Cardiac muscle cell (in vitro differentiated cells and primary cell): ENCODE measurements around the gene MTA2. TPM values are rescaled to one million over a fixed set of nuclear protein-coding genes. Genes with fewer than 3 reads are reported as not detected.
"Not testable (repeated sequence)": the region's sequence is repeated elsewhere in the genome, so short reads cannot be mapped to it uniquely, and the experiment has no call there.

Experiments
- DNase-seq, 2 donors: peaks; one replicate each; pipeline versions ENCODE4 v3.0.0 to v3.0.0-alpha.2; 2010 to 2017; ENCODE audit warnings: low read depth in 1 of 2, low spot score in 1 of 2
- H3K27ac ChIP-seq: fragments of 200-600 bp; sonication (generic); 2 replicates; pipeline ENCODE4 v1.5.1; 2016
- H3K27me3 ChIP-seq: fragments of 200-600 bp; sonication (generic); 2 replicates; pipeline ENCODE4 v1.6.0; 2016; ENCODE audit warnings: control low read depth
- H3K36me3 ChIP-seq: fragments of 200-600 bp; sonication (generic); 2 replicates; pipeline ENCODE4 v1.5.1; 2016; ENCODE audit warnings: control low read depth
- H3K4me1 ChIP-seq: fragments of 200-600 bp; sonication (generic); 2 replicates; pipeline ENCODE4 v1.8.1; 2017; ENCODE audit warnings: low read depth, mild to moderate bottlenecking, mixed run types
- H3K4me3 ChIP-seq: fragments of 200-600 bp; sonication (generic); 2 replicates; pipeline ENCODE4 v1.5.1; 2016; ENCODE audit warnings: mild to moderate bottlenecking
- H3K9me3 ChIP-seq: fragments of 200-600 bp; sonication (generic); 2 replicates; pipeline ENCODE4 v1.5.1; 2017; ENCODE audit warnings: low read depth, mild to moderate bottlenecking, control low read depth
- CTCF ChIP-seq: IDR thresholded peaks from 2 replicates; pipeline ENCODE4 v1.5.1; 2012; ENCODE audit warnings: low read depth, mild to moderate bottlenecking, low read length
- polyA plus RNA-seq: library from polyadenylated mRNA; unstranded; fragments of >200 nt; fragmentation: Nextera tagmentation; extraction: Ambion mirVana; gene quantifications from 2 replicates; pipeline ENCODE4 v1.2.1, GENCODE V29; 2016
- total RNA-seq: library from RNA; depleted of rRNA; stranded (reverse); fragments of >200 nt; gene quantifications from 2 replicates; pipeline ENCODE4 v1.2.3, GENCODE V29; 2016

Gene MTA2
- total and polyA plus RNA-seq, 2 experiments from 2014 or later: 22.9 to 108 TPM

- H3K27ac ChIP-seq: no peak overlapping the region
Measured at GRCh38 chr11:62593434-62594044, 8.1 kb downstream of the MTA2 start.

GRCh38 chr11:62592989-62593421, 8.7 kb downstream of the MTA2 start:
- H3K4me3 ChIP-seq: no peak overlapping the region
- TF ChIP-seq CTCF: no peak
- H3K27me3 ChIP-seq: no peaks in the 10 kb centered on the region
- DNase-seq: no peak
- no peaks in the 10 kb centered on the region for H3K9me3 ChIP-seq
- H3K36me3 ChIP-seq: peaks cover 40% of the 10 kb centered on the region
- H3K4me1 ChIP-seq: peaks cover 10% of the 10 kb centered on the region
- peak overlapping the region; percentile 82 for H3K27ac ChIP-seq

More at GRCh38 chr11:62593434-62594044, 8.1 kb downstream of the MTA2 start:
- no peak overlapping the region for H3K4me3 ChIP-seq
- H3K9me3 ChIP-seq: no peaks in the 10 kb centered on the region
- peaks cover 10% of the 10 kb centered on the region for H3K4me1 ChIP-seq
- peak; percentile 81 to 86 for DNase-seq
- no peaks in the 10 kb centered on the region for H3K27me3 ChIP-seq
- peaks cover 44% of the 10 kb centered on the region for H3K36me3 ChIP-seq
- peak; percentile 80 for TF ChIP-seq CTCF

GRCh38 chr11:62592146-62592815, 9.4 kb downstream of the MTA2 start:
- TF ChIP-seq CTCF: no peak
- peaks cover 10% of the 10 kb centered on the region for H3K4me1 ChIP-seq
- no peaks in the 10 kb centered on the region for H3K27me3 ChIP-seq
- H3K36me3 ChIP-seq: peaks cover 36% of the 10 kb centered on the region
- peak overlapping the region; percentile 43 for H3K4me3 ChIP-seq
- no peaks in the 10 kb centered on the region for H3K9me3 ChIP-seq
- DNase-seq: no peak
- H3K27ac ChIP-seq: peak overlapping the region; percentile 82

GRCh38 chr11:62591448-62592145, 10.1 kb downstream of the MTA2 start, which contains the start of gene TUT1:
Gene TUT1, minus strand, starts transcription at chr11:62591523. Its CDS starts 38 bp downstream, at chr11:62591485.
- Histone ChIP-seq H3K36me3 (peaks cover 33% of the 10 kb centered on the region), H3K4me3 (peak within 1 kb of the TSS; percentile 84), H3K27me3 (no peaks in the 10 kb centered on the region), H3K27ac (peak within 1 kb of the TSS; percentile 89), H3K9me3 (no peaks in the 10 kb centered on the region), H3K4me1 (peaks cover 10% of the 10 kb centered on the region)
- TF ChIP-seq CTCF: no peak
- peak; percentile 99 to 100 for DNase-seq

GRCh38 chr11:62588966-62589637, 12.6 kb downstream of the MTA2 start:
- Histone ChIP-seq H3K4me3 (no peak overlapping the region), H3K9me3 (no peaks in the 10 kb centered on the region), H3K4me1 (peaks cover 10% of the 10 kb centered on the region), H3K27me3 (no peaks in the 10 kb centered on the region), H3K36me3 (peaks cover 18% of the 10 kb centered on the region), H3K27ac (no peak overlapping the region)
- DNase-seq: no peak
- peak; percentile 38 for TF ChIP-seq CTCF

- H3K4me3 ChIP-seq, H3K9me3 ChIP-seq, H3K27me3 ChIP-seq, H3K27ac ChIP-seq, DNase-seq, H3K4me1 ChIP-seq: not testable (repeated sequence)
- peaks cover 19% of the 10 kb centered on the region for H3K36me3 ChIP-seq
Measured at GRCh38 chr11:62585356-62585755, 16.3 kb downstream of the MTA2 start.

- not testable (repeated sequence) for H3K9me3 ChIP-seq, H3K27ac ChIP-seq, H3K4me3 ChIP-seq, DNase-seq, H3K4me1 ChIP-seq, H3K27me3 ChIP-seq
- peaks cover 31% of the 10 kb centered on the region for H3K36me3 ChIP-seq
Measured at GRCh38 chr11:62581735-62582134, 19.9 kb downstream of the MTA2 start.
